ENCODE data around the gene JMJD1C.
"Not testable (repeated sequence)": the region's sequence is repeated elsewhere in the genome, so short reads cannot be mapped to it uniquely, and the experiment has no call there.

Gene JMJD1C

DNA sequence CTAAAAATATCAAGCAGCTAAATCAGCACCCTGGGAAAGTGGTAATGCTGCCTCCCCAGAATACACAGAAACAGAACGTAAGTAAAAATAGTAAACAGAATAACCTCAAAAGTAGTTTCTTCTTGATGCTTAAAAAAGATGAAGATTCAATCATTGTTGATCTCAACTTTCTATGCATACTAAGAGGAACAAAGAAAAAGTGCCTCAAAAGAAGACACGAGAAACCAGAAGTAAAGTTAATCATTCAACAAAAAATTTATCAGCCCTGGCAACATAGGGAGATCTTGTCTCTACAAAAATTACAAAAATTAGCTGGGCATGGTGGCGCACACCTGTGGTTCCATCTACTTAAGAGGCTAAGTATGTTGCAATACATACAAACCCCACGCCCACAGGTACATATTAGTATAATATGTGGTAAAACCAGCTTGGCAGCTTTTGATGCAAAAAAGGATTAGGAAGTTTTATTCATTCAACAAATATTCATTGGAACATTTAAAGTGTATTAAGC is 179.0 kb downstream of the JMJD1C start:
- Histone ChIP-seq H3K36me3 (replicated peaks) (no peaks in the 10 kb centered on the region), H3K9me3 (no peaks in the 10 kb centered on the region), H3K4me1 (no peaks in the 10 kb centered on the region), H3K4me3 (no peak overlapping the region), H3K27me3 (ENCODE audit: low read depth) (no peaks in the 10 kb centered on the region)
- no peak for DNase-seq (ENCODE audit: low spot score in 2 of 2)
- in situ Hi-C loops (cut with MboI; ENCODE audit: low sequenced_read_pairs), result no loop called here

DNA sequence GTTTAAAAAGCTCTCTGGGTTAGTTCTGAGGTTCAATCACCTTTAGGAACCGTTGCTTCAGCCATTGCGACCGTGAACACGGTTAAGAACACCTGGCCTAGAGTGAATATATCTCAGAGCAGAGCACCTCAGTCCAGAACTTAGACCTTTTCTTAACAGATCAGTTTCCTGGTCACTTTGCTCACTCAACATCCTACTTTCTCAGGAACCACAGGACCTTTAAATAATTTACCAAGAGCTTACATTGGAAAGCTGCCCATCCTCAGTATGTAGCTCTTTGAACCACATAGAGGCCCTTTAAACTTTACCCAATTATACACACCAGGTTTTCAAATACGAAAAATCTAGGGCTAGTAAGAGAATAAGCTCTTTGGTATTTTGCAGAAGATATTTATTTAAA is 179.4 kb downstream of the JMJD1C start:
- no peak for DNase-seq (ENCODE audit: low spot score in 2 of 2)
- Histone ChIP-seq H3K4me3 (no peak overlapping the region), H3K36me3 (replicated peaks) (no peaks in the 10 kb centered on the region), H3K9me3 (no peaks in the 10 kb centered on the region), H3K27me3 (ENCODE audit: low read depth) (no peaks in the 10 kb centered on the region), H3K4me1 (no peaks in the 10 kb centered on the region)
- in situ Hi-C loops (cut with MboI; ENCODE audit: low sequenced_read_pairs), result no loop called here

DNA sequence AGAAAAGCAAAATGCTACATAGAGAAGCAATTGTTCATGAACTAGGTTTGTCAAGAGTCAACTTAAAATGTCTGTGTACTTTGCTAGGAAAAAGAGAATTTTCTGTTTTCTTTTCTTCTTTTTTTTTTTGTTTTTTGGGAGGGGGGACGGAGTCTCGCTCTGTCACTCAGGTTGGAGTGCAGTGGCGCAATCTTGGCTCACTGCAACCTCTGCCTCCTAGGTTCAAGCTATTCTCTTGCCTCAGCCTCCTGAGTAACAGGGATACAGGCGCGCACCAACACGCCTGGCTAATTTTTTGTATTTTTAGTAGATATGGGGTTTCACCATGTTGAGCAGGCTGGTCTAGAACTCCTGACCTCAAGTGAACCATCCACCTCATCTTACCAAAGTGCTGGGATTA is 181.9 kb downstream of the JMJD1C start:
- in situ Hi-C loops (cut with MboI; ENCODE audit: low sequenced_read_pairs); DNase-seq (ENCODE audit: low spot score in 2 of 2); H3K27me3 ChIP-seq (ENCODE audit: low read depth); H3K4me3 ChIP-seq; H3K4me1 ChIP-seq; H3K36me3 ChIP-seq (replicated peaks); H3K9me3 ChIP-seq: not testable (repeated sequence)

- Histone ChIP-seq H3K36me3 (replicated peaks) (no peaks in the 10 kb centered on the region), H3K9me3 (no peaks in the 10 kb centered on the region), H3K4me3 (no peak overlapping the region), H3K27me3 (ENCODE audit: low read depth) (no peaks in the 10 kb centered on the region), H3K4me1 (no peaks in the 10 kb centered on the region)
- in situ Hi-C loops (cut with MboI; ENCODE audit: low sequenced_read_pairs), result no loop called here
- DNase-seq (ENCODE audit: low spot score in 2 of 2), result no peak
These were observed 182.7 kb downstream of the JMJD1C start for GRCh38 chr10:63283093-63283492.

GRCh38 chr10:63281967-63282366 is 183.8 kb downstream of the JMJD1C start:
- no peaks in the 10 kb centered on the region for H3K27me3 ChIP-seq (ENCODE audit: low read depth)
- H3K4me1 ChIP-seq, result no peaks in the 10 kb centered on the region
- in situ Hi-C loops (cut with MboI; ENCODE audit: low sequenced_read_pairs), result no loop called here
- DNase-seq (ENCODE audit: low spot score in 2 of 2), result no peak
- no peak overlapping the region for H3K4me3 ChIP-seq
- H3K36me3 ChIP-seq (replicated peaks), result no peaks in the 10 kb centered on the region
- H3K9me3 ChIP-seq, result no peaks in the 10 kb centered on the region

GRCh38 chr10:63280386-63280785 is 185.4 kb downstream of the JMJD1C start:
- no peak for DNase-seq (ENCODE audit: low spot score in 2 of 2)

GRCh38 chr10:63275094-63275493 is 190.7 kb downstream of the JMJD1C start:
- in situ Hi-C loops (cut with MboI; ENCODE audit: low sequenced_read_pairs), result no loop called here
- no peaks in the 10 kb centered on the region for H3K27me3 ChIP-seq (ENCODE audit: low read depth)
- no peaks in the 10 kb centered on the region for H3K9me3 ChIP-seq
- H3K4me3 ChIP-seq, result no peak overlapping the region
- no peaks in the 10 kb centered on the region; the same call in 1 of the 2 replicates for H3K4me1 ChIP-seq
- no peak for DNase-seq (ENCODE audit: low spot score in 2 of 2)
- no peaks in the 10 kb centered on the region for H3K36me3 ChIP-seq (replicated peaks)

More at GRCh38 chr10:63280386-63280785, 185.4 kb downstream of the JMJD1C start:
- in situ Hi-C loops (cut with MboI; ENCODE audit: low sequenced_read_pairs), result no loop called here
- Histone ChIP-seq H3K36me3 (replicated peaks) (no peaks in the 10 kb centered on the region), H3K4me3 (no peak overlapping the region), H3K9me3 (no peaks in the 10 kb centered on the region), H3K27me3 (ENCODE audit: low read depth) (no peaks in the 10 kb centered on the region), H3K4me1 (no peaks in the 10 kb centered on the region; the same call in 1 of the 2 replicates)

DNA sequence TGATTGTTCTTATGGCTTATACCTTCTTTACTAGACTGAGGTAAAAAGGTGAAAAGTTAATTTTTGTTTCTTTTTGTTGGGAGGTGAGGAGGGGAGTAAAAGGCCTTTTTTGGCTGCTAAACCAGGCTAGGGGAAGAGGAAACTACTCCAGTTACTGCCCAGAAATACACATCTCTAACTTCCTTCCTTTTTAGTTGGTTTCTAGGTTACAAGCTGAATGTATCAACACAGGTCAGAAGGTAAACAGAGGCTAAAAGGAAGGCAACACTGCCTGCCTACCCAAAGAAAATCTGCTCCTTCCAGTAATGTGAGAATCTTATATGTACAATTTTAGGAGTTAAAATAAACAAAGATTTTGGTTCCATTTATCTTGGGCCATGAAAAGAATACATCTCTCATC is 192.2 kb downstream of the JMJD1C start:
- Histone ChIP-seq H3K36me3 (replicated peaks) (no peaks in the 10 kb centered on the region), H3K27me3 (ENCODE audit: low read depth) (no peaks in the 10 kb centered on the region), H3K9me3 (no peaks in the 10 kb centered on the region), H3K4me1 (peaks cover 5% of the 10 kb centered on the region), H3K4me3 (no peak overlapping the region)
- in situ Hi-C loops (cut with MboI; ENCODE audit: low sequenced_read_pairs), result no loop called here
- DNase-seq (ENCODE audit: low spot score in 2 of 2), result no peak

- Histone ChIP-seq H3K27me3 (ENCODE audit: low read depth) (no peaks in the 10 kb centered on the region), H3K4me3 (peak overlapping the region; percentile 30), H3K36me3 (replicated peaks) (no peaks in the 10 kb centered on the region), H3K4me1 (peaks cover 17% of the 10 kb centered on the region), H3K9me3 (no peaks in the 10 kb centered on the region)
- peak; percentile 79 to 91 for DNase-seq (ENCODE audit: low spot score in 2 of 2)
- in situ Hi-C loops (cut with MboI; ENCODE audit: low sequenced_read_pairs), result no loop called here
These were observed 196.8 kb downstream of the JMJD1C start for GRCh38 chr10:63268798-63269503.

GRCh38 chr10:63268149-63268797 is 197.5 kb downstream of the JMJD1C start:
- Histone ChIP-seq H3K9me3 (no peaks in the 10 kb centered on the region), H3K27me3 (ENCODE audit: low read depth) (no peaks in the 10 kb centered on the region), H3K4me1 (peaks cover 17% of the 10 kb centered on the region), H3K4me3 (peak overlapping the region; percentile 30), H3K36me3 (replicated peaks) (no peaks in the 10 kb centered on the region)
- DNase-seq (ENCODE audit: low spot score in 2 of 2), result peak in 1 of 2 experiments; percentile 12
- in situ Hi-C loops (cut with MboI; ENCODE audit: low sequenced_read_pairs), result no loop called here

DNA sequence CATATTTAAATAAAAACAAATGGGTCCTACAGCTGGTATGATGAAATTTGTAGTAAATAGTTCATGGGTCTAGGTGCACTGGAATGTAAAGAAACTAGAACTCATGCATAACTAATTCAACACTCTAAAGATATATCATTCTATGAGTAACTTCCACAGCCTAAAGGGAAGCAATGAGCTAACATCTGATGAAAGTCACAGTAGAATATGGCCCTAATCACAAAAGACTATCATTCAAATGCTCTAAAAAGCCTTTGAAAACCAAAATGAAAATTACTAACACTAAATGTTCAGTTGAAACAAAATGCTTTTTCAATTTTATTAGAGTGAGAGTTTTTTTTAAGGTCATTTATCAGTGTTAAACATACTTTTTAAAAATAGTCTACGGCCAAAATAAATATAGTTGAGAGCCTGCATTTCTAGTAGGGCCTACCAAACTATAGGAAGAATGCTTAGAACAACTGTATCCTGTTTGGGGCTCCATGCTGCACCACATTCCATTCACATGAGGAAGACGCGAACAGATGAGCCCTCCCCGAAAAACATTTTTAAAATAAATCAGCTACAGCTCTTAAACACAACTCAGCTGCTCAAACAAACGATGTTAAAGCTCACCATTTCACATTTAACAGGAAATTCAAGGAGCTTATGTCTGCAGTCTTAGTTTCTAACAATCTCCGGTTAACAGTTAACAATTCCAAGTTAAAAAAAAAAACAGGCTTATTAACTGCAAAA is 198.2 kb downstream of the JMJD1C start:
- peak overlapping the region; percentile 30 for H3K4me3 ChIP-seq
- peaks cover 17% of the 10 kb centered on the region for H3K4me1 ChIP-seq
- H3K9me3 ChIP-seq, result no peaks in the 10 kb centered on the region
- peak in 1 of 2 experiments; percentile 21 for DNase-seq (ENCODE audit: low spot score in 2 of 2)
- H3K27me3 ChIP-seq (ENCODE audit: low read depth), result no peaks in the 10 kb centered on the region
- in situ Hi-C loops (cut with MboI; ENCODE audit: low sequenced_read_pairs), result no loop called here
- H3K36me3 ChIP-seq (replicated peaks), result no peaks in the 10 kb centered on the region

DNA sequence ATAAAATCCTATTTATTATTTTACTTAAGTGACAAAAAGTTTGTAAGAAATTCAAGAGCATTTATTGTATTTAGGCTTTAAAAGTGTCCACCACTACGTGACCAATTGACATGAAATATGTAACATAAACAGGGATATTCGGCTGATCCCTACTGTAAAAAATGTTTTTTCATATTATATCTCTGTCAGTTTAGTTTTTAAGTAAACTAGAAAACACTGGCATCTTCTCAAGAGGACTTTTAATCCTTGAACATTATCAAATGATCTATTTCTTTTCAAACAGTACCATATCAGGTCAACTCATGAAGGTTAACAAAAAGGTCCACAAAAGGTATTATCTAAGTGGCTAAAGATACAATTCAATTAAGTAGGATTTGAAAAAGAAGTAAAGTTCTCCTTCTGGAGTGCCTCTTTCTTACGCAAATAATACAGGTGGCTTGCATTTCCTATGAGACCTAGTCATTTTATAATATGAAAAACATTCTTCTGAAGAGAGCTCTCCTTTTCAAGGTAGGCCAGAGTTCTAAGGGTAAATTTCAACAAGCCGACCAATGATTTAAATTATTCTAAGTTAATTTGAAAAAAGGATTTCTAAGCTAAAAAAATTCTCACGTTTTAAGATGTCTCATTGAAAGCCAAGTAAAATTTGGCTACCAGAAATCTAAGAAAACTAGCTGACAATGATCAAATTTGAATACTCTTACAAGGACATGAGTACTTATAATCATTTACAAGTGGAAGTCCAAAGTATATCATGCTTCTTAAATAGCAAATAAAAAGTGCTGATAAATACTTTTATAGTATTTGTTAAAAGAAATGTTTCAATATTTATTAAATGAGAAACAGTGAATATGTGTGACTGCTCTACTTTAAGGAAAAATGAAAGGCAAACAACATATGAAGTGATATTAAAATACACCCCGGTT is 199.1 kb downstream of the JMJD1C start:
- Histone ChIP-seq H3K4me1 (peaks cover 17% of the 10 kb centered on the region), H3K4me3 (peak overlapping the region; percentile 30), H3K27me3 (ENCODE audit: low read depth) (no peaks in the 10 kb centered on the region), H3K9me3 (no peaks in the 10 kb centered on the region), H3K36me3 (replicated peaks) (no peaks in the 10 kb centered on the region)
- in situ Hi-C loops (cut with MboI; ENCODE audit: low sequenced_read_pairs), result no loop called here
- peak in 1 of 2 experiments; percentile 88 for DNase-seq (ENCODE audit: low spot score in 2 of 2)

DNA sequence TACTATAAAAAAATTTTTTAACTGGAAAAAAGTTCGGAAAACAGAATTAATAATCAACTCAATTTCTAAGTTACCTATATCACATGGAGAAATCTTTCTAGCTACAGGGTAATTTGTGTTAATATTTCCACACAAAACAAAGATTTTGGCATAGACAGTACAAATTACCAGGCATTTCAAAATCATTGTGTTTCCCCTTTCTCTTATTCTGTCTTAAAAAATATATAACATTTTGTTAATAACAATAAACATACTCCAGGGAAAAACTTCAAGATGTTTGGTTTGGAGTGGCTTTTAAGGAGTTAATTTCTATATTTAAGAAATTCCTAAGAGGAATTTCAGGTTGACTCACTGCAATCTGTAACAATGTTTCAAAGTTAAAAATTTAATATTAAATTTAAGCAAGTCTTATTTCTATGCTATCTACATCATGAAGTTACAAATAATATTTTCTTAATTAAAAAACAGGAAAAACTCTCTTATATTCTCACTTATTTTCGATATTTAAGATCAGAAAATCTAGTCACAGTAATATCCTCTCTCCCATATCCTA is 200.0 kb downstream of the JMJD1C start:
- H3K36me3 ChIP-seq (replicated peaks), result no peaks in the 10 kb centered on the region
- DNase-seq (ENCODE audit: low spot score in 2 of 2), result no peak
- no peaks in the 10 kb centered on the region for H3K27me3 ChIP-seq (ENCODE audit: low read depth)
- no peaks in the 10 kb centered on the region for H3K9me3 ChIP-seq
- in situ Hi-C loops (cut with MboI; ENCODE audit: low sequenced_read_pairs), result no loop called here
- peaks cover 17% of the 10 kb centered on the region for H3K4me1 ChIP-seq
- H3K4me3 ChIP-seq, result no peak overlapping the region
